T-helper 1 cell treated with Interleukin-12 subunit alpha and Interleukin-12 subunit beta and Interleukin-4 antibody, amounts not matched to agents 30 μg/mL and 1 μg/mL, for 36 hours (primary cell): ENCODE data around the gene RIN1.
"Not testable (repeated sequence)": the region's sequence is repeated elsewhere in the genome, so short reads cannot be mapped to it uniquely, and the experiment has no call there.

Experiments
- H3K27ac Mint-ChIP-seq: one replicate; pipeline ENCODE4 v1.8.0; 2021; ENCODE audit warnings: mild to moderate bottlenecking, mixed read lengths
- H3K27me3 Mint-ChIP-seq: one replicate; pipeline ENCODE4 v1.8.0; 2021; ENCODE audit warnings: low read depth, mixed read lengths
- H3K36me3 Mint-ChIP-seq: one replicate; pipeline ENCODE4 v1.8.0; 2021; ENCODE audit warnings: low read depth, mixed read lengths
- H3K4me1 Mint-ChIP-seq: one replicate; pipeline ENCODE4 v1.8.0; 2021; ENCODE audit warnings: low read depth, mixed read lengths
- H3K4me3 Mint-ChIP-seq: one replicate; pipeline ENCODE4 v1.8.0; 2021; ENCODE audit warnings: mild to moderate bottlenecking, moderate library complexity, mixed read lengths
- H3K9me3 Mint-ChIP-seq: one replicate; pipeline ENCODE4 v1.8.0; 2021; ENCODE audit warnings: mixed read lengths

RIN1 gene, protein sequence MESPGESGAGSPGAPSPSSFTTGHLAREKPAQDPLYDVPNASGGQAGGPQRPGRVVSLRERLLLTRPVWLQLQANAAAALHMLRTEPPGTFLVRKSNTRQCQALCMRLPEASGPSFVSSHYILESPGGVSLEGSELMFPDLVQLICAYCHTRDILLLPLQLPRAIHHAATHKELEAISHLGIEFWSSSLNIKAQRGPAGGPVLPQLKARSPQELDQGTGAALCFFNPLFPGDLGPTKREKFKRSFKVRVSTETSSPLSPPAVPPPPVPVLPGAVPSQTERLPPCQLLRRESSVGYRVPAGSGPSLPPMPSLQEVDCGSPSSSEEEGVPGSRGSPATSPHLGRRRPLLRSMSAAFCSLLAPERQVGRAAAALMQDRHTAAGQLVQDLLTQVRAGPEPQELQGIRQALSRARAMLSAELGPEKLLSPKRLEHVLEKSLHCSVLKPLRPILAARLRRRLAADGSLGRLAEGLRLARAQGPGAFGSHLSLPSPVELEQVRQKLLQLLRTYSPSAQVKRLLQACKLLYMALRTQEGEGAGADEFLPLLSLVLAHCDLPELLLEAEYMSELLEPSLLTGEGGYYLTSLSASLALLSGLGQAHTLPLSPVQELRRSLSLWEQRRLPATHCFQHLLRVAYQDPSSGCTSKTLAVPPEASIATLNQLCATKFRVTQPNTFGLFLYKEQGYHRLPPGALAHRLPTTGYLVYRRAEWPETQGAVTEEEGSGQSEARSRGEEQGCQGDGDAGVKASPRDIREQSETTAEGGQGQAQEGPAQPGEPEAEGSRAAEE

DNA sequence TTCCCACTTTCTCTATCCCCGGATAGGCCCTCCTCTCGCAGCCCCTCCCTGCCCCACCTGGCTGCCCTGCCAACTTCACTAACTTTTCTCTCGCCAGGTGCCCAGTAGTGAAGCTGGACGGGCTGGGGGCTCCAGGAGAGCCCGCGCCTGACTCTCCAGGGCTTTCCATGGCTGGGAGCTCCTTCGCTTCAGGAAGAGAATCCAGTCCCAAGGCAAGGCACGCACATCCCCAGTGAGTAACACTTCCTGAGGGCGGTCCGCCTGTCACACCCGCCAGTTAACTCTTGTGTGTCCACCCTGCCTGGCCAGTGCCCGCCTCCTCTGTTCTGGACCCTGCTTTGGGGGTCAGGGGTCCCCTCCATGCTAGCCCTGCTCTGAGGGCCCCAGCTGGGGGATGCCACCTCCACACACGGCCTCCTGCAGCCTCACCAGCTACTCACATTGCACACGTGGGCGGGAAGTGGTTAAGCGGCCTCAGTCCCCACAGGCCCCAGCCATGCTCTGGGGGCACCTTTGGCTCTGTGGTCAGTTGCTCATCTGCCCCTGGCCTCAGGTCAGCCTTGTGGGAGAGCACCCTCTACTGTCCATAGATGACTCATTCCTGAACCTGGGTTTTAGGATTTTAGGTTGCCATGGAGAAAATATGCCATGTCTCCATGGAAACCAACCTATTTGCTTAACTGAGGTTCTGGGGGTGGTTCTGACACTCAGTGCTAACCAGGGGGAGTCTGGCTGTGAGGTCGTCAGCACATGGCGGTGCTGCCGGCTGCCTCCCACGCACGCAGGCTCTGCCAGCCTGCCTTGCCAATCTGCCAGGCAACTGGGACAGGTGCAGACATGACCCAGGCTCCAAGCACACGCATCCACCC lies at the start of gene RIN1:
Gene RIN1 (minus strand): TSS at position 201 of the 869 bp plus-strand sequence. CDS start 32 bp downstream, at position 169.
- peak within 1 kb of the TSS; percentile 65 for H3K27ac Mint-ChIP-seq

DNA sequence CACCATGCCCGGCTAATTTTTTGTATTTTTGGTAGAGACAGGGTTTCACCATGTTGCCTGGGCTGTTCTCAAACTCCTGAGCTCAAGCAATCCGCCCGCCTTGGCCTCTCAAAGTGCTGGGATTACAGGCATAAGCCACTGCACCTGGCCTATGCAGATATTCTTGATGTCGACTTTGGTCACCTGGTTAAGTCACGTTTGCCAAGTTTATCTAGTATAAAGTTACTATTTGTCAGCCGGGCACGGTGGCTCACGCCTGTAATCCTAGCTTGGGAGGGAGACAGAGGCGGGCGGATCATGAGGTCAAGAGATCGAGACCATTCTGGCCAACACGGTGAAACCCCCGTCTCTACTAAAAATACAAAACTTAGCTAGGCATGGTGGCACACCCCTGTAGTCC lies 48.1 kb upstream of the RIN1 start:
- H3K36me3 Mint-ChIP-seq, H3K27ac Mint-ChIP-seq, H3K4me3 Mint-ChIP-seq, H3K9me3 Mint-ChIP-seq, H3K27me3 Mint-ChIP-seq: not testable (repeated sequence)
- H3K4me1 Mint-ChIP-seq = peaks cover 11% of the 10 kb centered on the region

More for the DNA sequence above, at the start of gene RIN1:
- Mint-ChIP-seq H3K4me1 (peaks cover 11% of the 10 kb centered on the region), H3K9me3 (no peaks in the 10 kb centered on the region), H3K4me3 (peak within 1 kb of the TSS; percentile 66), H3K36me3 (peaks cover 12% of the 10 kb centered on the region), H3K27me3 (no peaks in the 10 kb centered on the region)

DNA sequence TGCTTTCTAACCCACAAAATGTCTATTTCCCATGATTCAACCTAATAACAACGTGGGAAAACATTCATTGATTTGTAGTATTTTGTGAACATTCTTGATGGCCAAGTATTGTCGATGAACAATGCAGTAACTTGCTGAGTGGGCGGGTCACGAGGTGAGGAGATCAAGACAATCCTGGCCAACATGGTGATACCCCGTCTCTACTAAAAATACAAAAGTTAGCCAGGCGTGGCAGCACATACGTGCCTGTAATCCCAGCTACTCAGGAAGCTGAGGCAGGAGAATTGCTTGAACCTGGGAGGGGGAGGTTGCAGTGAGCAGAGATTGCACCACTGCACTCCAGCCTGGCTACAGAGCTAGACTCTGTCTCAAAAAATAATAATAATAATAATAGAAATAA lies 44.0 kb upstream of the RIN1 start:
- H3K9me3 Mint-ChIP-seq, H3K27me3 Mint-ChIP-seq, H3K4me3 Mint-ChIP-seq, H3K36me3 Mint-ChIP-seq, H3K27ac Mint-ChIP-seq, H3K4me1 Mint-ChIP-seq: not testable (repeated sequence)

DNA sequence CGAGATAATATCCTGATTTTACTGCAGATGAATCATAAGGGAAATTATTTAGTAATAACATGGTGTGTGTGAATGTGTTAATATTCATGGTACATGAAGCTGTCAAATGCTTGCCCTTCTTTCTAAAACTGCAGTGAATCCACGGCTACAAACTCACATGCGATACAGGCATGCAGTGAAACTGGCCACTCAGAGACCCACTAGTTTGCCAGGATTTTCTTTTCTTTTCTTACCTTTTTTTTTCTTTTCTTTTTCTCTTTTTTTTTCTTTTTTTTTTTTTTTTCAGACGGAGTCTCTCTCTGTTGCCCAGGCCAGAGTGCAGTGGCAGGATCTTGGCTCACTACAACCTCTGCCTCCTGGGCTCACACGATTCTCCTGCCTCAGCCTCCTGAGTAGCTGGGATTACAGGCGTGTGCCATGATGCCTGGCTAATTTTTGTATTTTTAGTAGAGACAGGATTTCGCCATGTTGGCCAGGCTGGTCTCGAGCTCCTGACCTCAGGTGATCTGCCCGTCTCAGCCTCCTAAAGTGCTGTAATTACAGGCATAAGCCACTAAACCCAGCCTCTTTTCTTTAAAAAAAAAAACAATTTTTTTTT lies 37.6 kb upstream of the RIN1 start:
- H3K4me3 Mint-ChIP-seq, H3K9me3 Mint-ChIP-seq, H3K36me3 Mint-ChIP-seq, H3K27ac Mint-ChIP-seq, H3K4me1 Mint-ChIP-seq, H3K27me3 Mint-ChIP-seq: not testable (repeated sequence)

DNA sequence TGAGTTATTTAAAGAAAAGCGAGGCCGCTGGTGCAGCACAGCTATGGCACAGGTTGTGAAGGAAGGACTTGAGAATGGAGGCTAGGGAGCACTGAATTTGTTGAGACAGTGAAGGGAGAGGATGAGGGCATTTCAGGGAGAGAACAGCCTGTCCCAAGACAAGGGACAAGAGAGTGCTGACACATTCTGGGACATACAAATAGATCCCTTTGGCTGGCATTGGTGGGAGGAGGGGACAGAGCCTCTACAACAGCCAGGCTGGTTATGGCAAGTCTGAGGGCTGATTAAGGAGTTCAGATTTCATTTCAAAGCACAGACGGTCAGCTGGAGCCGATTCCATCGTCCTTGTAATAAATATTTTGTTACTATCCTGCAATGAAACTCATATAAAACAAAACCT lies 37.0 kb upstream of the RIN1 start:
- Mint-ChIP-seq H3K27ac (no peak overlapping the region), H3K4me1 (peaks cover 9% of the 10 kb centered on the region), H3K9me3 (no peaks in the 10 kb centered on the region), H3K4me3 (no peak overlapping the region), H3K36me3 (peaks cover 2% of the 10 kb centered on the region), H3K27me3 (peaks cover 6% of the 10 kb centered on the region)

DNA sequence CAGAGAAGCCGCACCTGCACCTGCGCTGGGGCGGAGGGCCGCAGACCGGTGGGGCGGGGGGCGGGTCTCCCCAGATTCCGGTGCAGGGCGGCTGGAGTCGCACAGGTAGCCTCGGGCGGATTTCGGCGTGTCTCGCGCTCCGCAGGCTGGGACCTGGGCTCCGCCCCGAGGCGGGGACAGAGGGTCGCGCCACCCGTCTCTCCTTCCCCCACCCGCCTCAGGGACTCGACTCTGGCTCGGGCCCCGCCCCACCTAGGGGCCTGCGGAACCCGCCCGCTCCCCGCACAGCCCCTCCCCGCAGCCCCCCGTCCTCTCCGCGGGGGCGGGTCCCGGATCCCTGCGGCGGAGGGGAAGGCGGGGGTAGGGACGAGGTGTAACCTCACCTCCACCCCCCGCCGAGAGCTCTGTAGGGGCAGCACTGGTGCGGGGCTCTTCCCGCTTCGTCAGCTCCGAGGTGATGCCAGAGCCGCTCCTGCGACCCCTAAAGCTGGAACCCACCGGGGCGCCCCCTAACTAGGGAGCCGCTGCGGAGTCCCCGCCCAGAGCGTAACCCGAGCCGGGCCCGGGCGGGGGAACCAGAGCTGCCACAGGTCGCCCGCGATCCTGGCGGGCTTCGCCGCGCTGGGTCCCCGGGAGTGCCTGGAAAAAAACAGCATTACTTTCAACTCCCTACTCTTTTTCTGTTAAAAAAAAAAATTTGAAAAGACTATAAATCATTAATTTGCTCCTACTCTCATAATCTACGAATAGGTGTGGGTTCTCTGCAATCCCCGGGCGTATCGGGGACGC lies 35.6 kb upstream of the RIN1 start, which contains the start of gene SLC29A2:
Gene SLC29A2 (minus strand): TSS at position 134 of the 789 bp plus-strand sequence. CDS start 169 bp downstream, outside the sequence.
- H3K27ac Mint-ChIP-seq = peak within 1 kb of the TSS; percentile 94
- peaks cover 3% of the 10 kb centered on the region for H3K27me3 Mint-ChIP-seq
- H3K4me1 Mint-ChIP-seq = peaks cover 9% of the 10 kb centered on the region
- no peaks in the 10 kb centered on the region for H3K9me3 Mint-ChIP-seq
- H3K4me3 Mint-ChIP-seq = peak within 1 kb of the TSS; percentile 87
- peaks cover 4% of the 10 kb centered on the region for H3K36me3 Mint-ChIP-seq

DNA sequence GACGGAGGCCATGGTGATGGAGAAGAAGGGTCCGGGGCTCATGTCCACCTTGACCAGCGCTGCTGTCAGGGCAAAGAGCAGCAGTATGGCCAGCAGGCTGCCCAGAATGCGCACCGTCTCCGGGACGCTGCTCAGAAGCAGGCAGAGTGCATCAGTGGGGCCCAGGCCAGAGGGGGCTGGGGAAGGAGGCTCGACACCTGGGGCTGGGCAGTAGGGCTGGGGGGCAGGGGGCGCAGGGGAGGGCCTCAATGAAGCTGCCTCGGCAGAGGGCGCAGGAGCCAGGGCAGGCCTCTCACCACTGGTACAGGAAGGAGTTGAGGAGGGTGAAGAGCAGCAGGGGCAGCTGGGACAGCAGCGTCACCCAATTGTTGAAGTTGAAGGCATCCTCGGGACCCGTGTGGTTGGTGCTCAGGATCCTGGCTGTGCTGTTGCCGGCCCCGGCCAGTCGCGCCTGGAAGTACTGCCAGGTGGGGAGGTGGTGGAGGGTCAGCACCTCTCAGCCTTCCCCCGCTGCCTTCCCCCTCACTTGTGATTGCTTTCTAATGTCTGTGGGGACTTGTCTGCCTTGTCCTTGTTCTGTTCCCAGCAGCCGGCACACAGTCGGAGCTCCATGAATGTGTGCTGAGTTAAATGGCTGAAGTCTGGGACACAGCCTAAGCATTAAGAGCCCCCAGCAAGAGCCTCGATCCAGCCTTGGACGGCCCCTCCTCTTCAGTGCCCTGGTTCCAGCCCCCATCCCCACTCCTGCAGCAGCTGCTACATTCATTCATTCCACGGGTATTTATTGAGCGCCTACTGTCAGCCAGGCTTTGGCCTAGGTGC lies 33.0 kb upstream of the RIN1 start:
- no peaks in the 10 kb centered on the region for H3K27me3 Mint-ChIP-seq
- H3K36me3 Mint-ChIP-seq = peaks cover 4% of the 10 kb centered on the region
- H3K4me1 Mint-ChIP-seq = peaks cover 9% of the 10 kb centered on the region
- H3K27ac Mint-ChIP-seq = no peak overlapping the region
- H3K9me3 Mint-ChIP-seq = no peaks in the 10 kb centered on the region
- H3K4me3 Mint-ChIP-seq = no peak overlapping the region

DNA sequence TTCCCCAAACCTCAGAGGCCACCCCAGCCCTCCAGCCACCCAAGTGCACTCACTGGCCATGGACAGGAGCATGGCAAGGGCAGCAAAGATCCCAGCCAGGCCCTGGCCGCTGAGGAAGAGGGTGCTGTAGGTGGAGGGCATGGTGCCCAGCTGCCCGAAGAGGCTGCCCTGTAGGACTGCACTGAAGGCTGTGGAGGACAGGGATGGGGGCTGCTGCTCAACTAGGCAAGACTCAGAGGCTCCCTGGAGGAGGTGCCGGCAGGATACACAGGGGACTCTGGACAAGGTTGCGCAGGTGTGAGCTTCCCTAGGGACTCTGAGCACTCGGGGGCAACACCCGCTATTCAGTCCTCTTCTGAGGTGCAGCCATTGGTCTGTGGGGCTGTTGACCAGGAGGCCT lies 32.2 kb upstream of the RIN1 start:
- Mint-ChIP-seq H3K36me3 (peaks cover 4% of the 10 kb centered on the region), H3K9me3 (no peaks in the 10 kb centered on the region), H3K4me1 (peaks cover 9% of the 10 kb centered on the region), H3K27ac (no peak overlapping the region), H3K27me3 (no peaks in the 10 kb centered on the region), H3K4me3 (no peak overlapping the region)

DNA sequence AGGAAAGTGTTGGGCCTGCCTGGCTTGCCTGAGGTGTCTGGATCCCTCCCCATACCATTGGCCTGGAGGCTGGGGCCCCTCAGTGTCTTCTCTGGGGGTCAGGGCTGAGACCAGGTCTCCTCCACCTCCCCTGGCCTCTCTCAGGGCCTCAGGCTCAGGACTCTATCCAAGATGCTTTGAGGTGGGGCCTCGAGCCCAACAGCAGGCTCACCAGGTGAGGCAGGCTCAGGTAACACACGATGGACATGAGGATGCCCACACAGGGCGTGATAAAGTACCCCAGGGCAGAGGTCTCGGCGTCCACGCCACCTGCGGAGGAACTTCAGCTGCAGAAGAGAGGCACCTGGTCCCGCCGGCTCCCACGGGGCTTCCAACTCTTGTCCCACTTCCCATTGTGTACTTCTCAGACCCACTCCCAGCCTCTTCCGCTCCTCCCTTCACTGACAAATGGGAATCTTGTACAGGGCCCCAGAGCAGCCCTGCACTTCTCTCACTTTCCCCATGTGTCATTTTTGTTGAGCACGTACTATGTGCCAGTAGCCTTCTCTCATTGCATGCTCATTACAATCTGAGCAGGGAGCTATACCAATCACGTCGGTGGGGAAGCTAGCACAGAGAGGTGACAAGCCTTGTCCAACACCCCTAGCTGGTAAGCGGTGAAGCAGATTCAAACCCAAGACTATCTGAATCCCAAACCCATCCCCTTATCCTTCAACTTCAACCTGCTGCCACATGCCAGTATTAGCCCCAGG lies 31.5 kb upstream of the RIN1 start:
- no peak overlapping the region for H3K27ac Mint-ChIP-seq
- no peaks in the 10 kb centered on the region for H3K9me3 Mint-ChIP-seq
- H3K27me3 Mint-ChIP-seq = no peaks in the 10 kb centered on the region
- peaks cover 4% of the 10 kb centered on the region for H3K36me3 Mint-ChIP-seq
- peaks cover 8% of the 10 kb centered on the region for H3K4me1 Mint-ChIP-seq
- no peak overlapping the region for H3K4me3 Mint-ChIP-seq

DNA sequence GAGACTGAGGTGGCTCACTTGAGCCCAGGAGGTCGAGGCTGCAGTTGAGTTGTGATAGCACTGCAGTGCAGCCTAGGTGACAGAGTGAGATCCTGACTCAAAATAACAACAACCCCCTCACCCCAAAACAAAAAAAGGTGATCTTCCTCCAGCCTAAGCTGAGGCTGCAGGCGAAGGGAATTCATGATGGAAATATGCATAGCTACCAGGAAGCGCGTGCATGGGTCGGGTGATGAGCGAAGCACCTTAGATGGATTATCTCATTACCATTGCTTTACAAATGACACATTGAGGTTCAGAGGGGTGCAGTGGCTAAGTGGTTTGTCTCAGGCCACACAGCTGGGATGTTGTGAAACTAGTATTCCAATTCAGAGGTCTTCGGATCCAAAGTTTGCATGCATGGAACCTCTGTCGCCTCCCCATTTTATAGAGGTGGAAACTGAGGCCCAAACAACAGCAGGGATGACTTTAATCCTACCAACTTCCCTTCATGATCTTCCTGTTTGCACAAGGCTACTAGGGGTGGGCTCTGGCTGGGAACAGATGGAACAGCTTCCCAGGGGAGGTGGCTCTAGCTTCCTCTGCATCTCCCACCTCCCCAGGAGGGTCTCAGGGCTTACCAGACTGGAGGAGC lies 30.7 kb upstream of the RIN1 start:
- H3K27ac Mint-ChIP-seq = no peak overlapping the region
- no peaks in the 10 kb centered on the region for H3K9me3 Mint-ChIP-seq
- peaks cover 5% of the 10 kb centered on the region for H3K4me1 Mint-ChIP-seq
- no peaks in the 10 kb centered on the region for H3K27me3 Mint-ChIP-seq
- H3K4me3 Mint-ChIP-seq = no peak overlapping the region
- H3K36me3 Mint-ChIP-seq = peaks cover 4% of the 10 kb centered on the region

DNA sequence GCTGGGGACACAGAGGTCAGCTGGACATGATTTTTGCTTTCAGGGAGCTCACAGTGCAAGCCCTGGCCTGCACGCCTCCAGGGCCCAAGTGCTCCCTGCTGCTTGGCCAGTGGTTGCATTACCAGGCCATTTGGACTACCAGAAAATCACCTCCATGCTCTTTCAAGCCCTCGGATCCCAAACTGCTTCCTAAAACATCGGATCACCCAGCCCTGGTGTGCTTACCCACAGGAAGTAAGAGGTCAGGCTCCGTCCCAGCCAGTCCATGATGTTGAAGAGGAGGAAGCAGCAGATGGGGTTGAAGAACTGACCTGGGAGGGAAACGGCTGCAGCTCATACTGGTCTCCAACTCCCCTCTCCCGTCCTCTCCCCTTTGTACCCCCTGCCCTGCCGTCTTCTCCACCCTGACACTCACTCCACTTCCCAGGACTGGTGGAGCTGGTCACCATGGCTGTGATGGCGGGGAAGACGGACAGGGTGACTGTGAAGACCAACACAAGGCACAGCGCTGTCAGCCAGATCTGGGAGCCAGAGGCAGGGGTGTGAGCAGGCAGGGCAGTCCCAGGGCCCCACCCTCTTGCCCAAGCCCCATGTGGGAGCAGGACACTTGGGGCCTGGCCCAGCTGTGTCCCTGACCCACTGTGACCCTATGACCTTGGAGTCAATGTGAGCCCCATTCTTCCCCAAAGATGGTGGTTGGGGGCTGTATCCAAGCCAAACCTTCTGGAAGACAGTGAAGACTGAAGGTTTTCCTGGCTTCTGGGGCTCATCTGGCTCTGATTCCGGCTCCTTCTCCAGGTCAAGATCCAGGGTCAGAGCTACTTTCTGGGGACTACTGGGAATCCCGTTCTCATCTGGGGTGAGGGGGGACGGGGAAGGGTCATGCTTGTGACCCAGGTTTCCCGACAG lies 29.7 kb upstream of the RIN1 start:
- Mint-ChIP-seq H3K9me3 (no peaks in the 10 kb centered on the region), H3K4me3 (no peak overlapping the region), H3K36me3 (peaks cover 4% of the 10 kb centered on the region), H3K27me3 (no peaks in the 10 kb centered on the region), H3K4me1 (peaks cover 5% of the 10 kb centered on the region), H3K27ac (no peak overlapping the region)
